Measurements from ENCODE around the gene MAPKAP1.

MAPKAP1 gene

DNA sequence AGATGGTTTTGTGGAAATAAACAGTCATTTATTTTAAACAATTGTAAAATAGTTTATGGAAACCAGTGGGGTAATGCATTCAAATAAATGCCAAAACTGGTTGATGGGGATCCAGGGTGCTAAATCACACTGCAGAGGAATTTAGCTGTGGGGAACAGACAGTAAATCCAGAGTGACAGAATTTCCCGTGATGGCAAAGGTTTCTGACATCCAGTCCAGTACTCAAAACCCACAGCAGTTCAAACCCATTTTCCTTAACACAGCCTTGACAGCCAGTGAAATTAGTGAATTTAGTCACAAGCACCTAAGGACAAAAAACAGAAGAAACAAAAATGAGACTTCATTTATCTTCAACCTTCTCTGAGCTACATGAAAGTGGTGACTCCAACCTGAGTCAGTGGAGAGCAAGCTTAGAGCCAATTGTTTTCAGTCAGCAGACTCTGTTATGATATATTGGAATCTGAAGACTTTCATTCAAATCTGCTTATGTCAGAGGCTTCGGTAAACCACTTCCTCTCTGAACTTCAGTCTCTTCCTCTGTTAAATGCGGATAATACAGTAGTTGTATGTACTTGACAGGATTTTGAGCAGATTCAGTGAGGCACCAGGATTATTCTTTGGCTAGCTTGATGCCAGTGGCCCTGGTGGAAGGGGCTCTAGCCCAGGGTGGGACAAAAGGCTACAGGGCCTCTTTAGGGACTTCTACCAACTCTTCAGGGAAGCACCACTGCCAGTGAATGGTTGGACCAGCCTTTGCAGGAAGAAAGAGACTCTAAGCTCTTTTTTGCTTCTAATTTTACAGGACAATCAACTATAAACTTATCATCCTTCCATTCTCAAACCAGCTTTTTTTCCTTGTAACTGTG lies 185.3 kb downstream of the MAPKAP1 start:
- no peaks in the 10 kb centered on the region for H3K9me3 ChIP-seq
- H3K4me1 ChIP-seq (ENCODE audit: control insufficient read depth in 1 of 2, insufficient read depth in 1 of 2, low read depth in 1 of 2, low read length in 1 of 2) = peaks cover 6 to 12% of the 10 kb centered on the region in 2 experiments
- H3K36me3 ChIP-seq = peaks cover 16% of the 10 kb centered on the region
- H3K27ac ChIP-seq = peak overlapping the region; percentile 53
- H3K4me3 ChIP-seq (ENCODE audit: low read depth in 1 of 2, low read length in 1 of 2) = no peak overlapping the region
- TF ChIP-seq, protein P1, sequence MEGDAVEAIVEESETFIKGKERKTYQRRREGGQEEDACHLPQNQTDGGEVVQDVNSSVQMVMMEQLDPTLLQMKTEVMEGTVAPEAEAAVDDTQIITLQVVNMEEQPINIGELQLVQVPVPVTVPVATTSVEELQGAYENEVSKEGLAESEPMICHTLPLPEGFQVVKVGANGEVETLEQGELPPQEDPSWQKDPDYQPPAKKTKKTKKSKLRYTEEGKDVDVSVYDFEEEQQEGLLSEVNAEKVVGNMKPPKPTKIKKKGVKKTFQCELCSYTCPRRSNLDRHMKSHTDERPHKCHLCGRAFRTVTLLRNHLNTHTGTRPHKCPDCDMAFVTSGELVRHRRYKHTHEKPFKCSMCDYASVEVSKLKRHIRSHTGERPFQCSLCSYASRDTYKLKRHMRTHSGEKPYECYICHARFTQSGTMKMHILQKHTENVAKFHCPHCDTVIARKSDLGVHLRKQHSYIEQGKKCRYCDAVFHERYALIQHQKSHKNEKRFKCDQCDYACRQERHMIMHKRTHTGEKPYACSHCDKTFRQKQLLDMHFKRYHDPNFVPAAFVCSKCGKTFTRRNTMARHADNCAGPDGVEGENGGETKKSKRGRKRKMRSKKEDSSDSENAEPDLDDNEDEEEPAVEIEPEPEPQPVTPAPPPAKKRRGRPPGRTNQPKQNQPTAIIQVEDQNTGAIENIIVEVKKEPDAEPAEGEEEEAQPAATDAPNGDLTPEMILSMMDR (IDR thresholded peaks at IDR 0.05) = no peak
- H3K27me3 ChIP-seq = no peaks in the 10 kb centered on the region

DNA sequence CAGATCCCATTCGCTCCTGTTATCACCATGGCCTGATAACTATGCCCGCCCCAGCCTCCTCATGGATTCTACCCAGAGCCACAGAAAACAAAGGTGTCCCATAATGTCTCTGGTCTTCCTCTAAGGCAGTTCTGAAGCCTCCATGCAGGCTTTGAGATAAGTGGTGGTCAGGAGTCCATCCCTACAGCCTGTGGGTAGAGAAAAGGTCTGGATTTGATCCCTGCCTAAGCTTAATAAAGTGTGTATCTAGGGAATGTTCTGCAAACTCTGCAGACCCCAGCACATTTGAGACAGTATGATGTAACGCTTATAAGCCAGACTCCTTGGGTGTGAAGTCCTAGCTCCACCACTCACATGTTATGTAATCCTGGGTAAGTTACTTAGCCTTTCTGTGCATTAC lies 187.3 kb downstream of the MAPKAP1 start:
- H3K9me3 ChIP-seq = no peaks in the 10 kb centered on the region

DNA sequence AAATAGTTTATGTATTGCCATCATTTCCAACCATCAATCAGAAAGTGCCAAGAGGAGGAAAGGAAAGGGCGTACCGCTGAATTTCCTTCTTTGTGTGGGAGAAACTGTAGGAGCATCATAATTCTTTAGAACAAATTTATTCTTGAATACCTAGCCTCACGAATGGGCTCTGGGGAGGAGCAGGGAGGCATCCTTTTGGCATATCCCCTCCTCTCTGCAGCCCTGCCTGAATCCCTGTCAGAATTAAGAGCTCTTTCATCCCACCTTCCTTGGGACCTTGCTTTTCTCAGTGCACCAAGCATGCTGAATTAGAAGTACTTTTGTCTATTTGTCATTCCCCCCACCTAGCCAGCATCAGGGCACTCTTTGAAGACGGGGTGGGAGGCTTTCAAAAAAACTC lies 189.4 kb downstream of the MAPKAP1 start:
- TF ChIP-seq, protein P1 (IDR thresholded peaks at IDR 0.05) = no peak
- no peak overlapping the region for H3K4me3 ChIP-seq (ENCODE audit: low read depth in 1 of 2, low read length in 1 of 2)
- H3K27me3 ChIP-seq = no peaks in the 10 kb centered on the region
- peaks cover 18% of the 10 kb centered on the region for H3K36me3 ChIP-seq
- H3K9me3 ChIP-seq = no peaks in the 10 kb centered on the region
- no peak overlapping the region for H3K27ac ChIP-seq
- peaks cover 6 to 12% of the 10 kb centered on the region in 2 experiments for H3K4me1 ChIP-seq (ENCODE audit: control insufficient read depth in 1 of 2, insufficient read depth in 1 of 2, low read depth in 1 of 2, low read length in 1 of 2)

More for the DNA sequence above, 187.3 kb downstream of the MAPKAP1 start:
- Histone ChIP-seq H3K27ac (no peak overlapping the region), H3K4me3 (ENCODE audit: low read depth in 1 of 2, low read length in 1 of 2) (no peak overlapping the region), H3K27me3 (no peaks in the 10 kb centered on the region), H3K36me3 (peaks cover 18% of the 10 kb centered on the region), H3K4me1 (ENCODE audit: control insufficient read depth in 1 of 2, insufficient read depth in 1 of 2, low read depth in 1 of 2, low read length in 1 of 2) (peaks cover 6 to 12% of the 10 kb centered on the region in 2 experiments)
- TF ChIP-seq, protein P1 (IDR thresholded peaks at IDR 0.05) = no peak

DNA sequence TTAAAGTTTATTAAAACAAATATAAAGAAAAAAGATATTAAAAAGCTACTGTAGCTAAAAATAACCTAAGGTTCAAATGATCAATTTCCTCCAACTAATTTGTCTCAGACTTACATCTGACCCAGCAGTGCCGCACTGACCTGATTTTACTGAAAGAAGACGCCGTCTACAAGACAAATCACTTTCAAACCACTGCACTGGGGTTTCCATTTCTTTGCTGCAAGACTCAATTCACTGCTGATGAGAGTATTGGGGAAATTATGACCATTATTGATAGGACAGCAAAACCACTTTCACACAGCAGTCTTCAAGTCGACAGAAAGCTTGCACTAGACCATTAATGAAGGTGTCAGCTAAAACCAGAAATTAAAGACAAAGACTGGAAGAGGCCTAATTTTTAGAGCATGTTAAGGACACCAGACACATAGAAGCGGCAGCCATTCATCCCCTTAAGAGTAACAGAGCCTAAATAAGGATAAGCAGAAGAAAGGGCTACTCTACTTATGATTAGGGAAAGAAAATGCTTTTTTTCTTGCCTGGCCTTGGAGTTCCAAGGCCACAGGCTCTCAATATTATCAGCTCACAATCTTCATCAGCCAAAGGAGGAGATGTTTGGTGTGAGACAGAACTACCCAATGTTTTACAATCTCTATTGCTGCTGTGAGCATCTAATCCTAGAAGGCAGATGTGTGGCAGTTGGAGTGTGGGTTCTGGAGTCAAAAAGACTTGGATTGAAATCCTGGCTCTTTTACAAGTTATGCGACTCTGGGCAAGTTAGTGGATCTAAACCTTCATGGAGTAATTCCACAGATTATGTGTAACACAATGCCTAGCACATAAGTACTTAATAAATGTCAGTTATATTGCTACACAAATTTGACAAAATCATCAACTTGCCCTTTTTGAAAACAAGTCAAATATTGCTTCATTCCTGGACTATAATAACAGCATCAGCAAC lies 190.7 kb downstream of the MAPKAP1 start:
- TF ChIP-seq, protein P1 (IDR thresholded peaks at IDR 0.05) = no peak
- no peaks in the 10 kb centered on the region for H3K27me3 ChIP-seq
- H3K4me1 ChIP-seq (ENCODE audit: control insufficient read depth in 1 of 2, insufficient read depth in 1 of 2, low read depth in 1 of 2, low read length in 1 of 2) = no peaks in the 10 kb centered on the region
- peaks cover 18% of the 10 kb centered on the region for H3K36me3 ChIP-seq
- H3K9me3 ChIP-seq = no peaks in the 10 kb centered on the region
- H3K4me3 ChIP-seq (ENCODE audit: low read depth in 1 of 2, low read length in 1 of 2) = no peak overlapping the region
- no peak overlapping the region for H3K27ac ChIP-seq

DNA sequence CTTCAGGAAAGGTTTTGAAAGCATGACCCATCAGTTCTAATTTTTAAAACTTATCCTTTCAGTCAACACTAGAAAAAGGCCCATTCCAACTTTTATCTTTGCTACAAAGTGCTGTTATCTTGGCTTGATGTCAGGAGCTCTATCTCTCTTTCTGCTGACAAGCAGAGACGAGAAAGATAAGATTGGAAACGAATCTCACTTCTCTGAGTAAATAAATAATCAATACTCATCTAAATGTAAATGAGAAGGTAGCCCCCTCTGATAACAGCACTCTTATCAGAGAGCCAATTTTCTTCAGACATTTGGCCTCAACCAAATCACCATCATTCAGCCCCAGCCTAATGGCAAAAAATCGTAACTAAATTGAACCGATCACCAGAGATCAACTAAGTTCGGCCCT lies 191.7 kb downstream of the MAPKAP1 start:
- TF ChIP-seq, protein P1 (IDR thresholded peaks at IDR 0.05) = no peak
- Histone ChIP-seq H3K27ac (no peak overlapping the region), H3K36me3 (peaks cover 14% of the 10 kb centered on the region), H3K27me3 (no peaks in the 10 kb centered on the region), H3K4me1 (ENCODE audit: control insufficient read depth in 1 of 2, insufficient read depth in 1 of 2, low read depth in 1 of 2, low read length in 1 of 2) (no peaks in the 10 kb centered on the region), H3K9me3 (no peaks in the 10 kb centered on the region), H3K4me3 (ENCODE audit: low read depth in 1 of 2, low read length in 1 of 2) (no peak overlapping the region)
